ENCODE results near the gene ADORA1.

The ADORA1 gene

GRCh38 chr1:203216274-203217138 is 89.0 kb downstream of the ADORA1 start:
- H3K4me3 ChIP-seq (ENCODE audit: control insufficient read depth, low read depth, low read length), result no peak overlapping the region
- peak; percentile 68 for DNase-seq (ENCODE audit: low read depth)
- peak; percentile 69 for TF ChIP-seq CTCF (conservative IDR thresholded peaks at IDR 0.05; ENCODE audit: control insufficient read depth, insufficient read depth, low read depth, low read length)

All from fibroblast of mammary gland (primary cell).